GM19455 (cell line): ENCODE measurements around the gene MS4A6A.
"Not testable (repeated sequence)": the region's sequence is repeated elsewhere in the genome, so short reads cannot be mapped to it uniquely, and the experiment has no call there.

ENCODE experiments used
- ATAC-seq: cut with Tn5 transposase; IDR thresholded peaks from one replicate; pipeline ENCODE4 v1.9.1; 2021; ENCODE audit not compliant: unreplicated experiment

Gene MS4A6A

DNA sequence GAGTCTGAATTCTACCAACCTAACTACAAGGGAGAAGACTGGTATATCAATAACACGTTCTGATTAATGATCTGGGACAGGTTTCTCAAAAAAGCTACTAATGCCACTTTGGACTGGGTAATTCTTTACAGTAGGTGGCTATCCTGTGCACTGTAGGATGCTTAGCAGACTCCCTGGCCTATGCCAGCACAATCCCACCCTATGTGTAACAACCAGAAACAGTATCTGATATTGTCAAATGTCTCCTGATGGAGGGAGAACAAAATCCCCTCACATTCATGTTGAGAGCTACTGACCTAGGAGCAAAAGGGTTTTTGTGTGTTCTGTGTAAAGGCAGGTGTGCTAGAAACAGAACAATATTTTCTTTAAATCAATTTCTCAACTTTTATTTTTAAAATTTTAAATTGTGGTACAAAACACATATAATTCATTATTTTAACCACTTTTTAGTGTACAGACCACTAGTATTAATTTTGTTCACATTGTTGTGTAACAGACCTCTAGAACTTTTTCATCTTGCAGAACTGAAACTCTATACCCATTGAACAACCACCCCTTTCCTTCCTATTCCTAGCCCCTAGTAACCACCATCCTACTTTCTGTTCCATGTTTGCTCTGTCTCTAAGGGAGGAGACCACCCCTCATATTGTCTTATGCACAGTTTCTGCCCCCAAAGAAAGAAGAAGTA lies 2.1 kb upstream of the MS4A6A start:
- ATAC-seq = no peak

DNA sequence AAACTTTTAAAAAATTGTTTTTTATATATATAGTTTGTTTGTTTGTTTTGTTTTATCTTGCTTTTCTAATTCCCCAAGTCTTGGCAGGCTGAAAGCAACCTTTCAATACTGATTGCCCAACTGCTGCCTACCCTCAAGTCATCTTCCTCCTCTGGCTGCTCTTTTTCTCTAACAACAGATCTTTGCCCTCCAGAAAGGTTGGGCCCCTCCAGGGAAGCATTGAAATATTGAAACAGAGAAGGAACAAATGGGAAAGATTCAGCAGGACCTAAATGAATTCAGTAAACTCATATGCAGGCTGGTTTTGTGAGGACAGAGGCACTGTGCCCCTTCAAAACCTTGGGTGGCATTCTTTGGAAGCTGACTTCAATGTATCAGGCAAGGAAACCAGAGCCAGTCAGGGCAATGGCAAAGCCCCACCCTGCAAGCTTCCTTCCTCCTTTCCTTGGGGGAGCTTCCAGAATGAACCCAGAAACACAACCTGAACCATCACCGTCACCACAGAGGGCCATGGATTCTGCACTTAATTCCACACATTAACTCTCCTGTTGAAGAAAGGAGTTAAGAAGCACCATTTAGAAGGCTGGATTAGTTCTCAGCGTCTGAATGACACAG lies 815 bp upstream of the MS4A6A start:
- ATAC-seq = no peak

DNA sequence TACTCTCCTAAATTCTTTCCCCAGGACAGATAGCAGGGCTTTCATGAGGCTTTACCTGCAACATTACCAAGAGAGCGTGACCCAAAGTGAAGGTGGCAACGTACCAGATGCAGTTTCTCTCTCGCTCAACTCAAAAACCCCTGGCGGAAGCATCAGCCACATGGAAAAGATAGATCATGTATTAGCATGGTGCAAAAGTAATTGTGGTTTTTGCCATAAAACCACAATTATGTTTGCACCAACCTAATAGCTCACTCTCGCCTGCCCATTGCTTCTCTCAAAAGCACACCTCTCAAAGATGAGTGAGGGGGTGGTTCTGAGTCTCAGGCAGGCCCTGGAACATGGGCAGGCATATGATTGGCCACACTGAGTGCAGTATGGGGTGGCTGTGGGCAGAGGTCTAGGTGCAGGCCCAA lies 7.0 kb downstream of the MS4A6A start:
- no peak for ATAC-seq

DNA sequence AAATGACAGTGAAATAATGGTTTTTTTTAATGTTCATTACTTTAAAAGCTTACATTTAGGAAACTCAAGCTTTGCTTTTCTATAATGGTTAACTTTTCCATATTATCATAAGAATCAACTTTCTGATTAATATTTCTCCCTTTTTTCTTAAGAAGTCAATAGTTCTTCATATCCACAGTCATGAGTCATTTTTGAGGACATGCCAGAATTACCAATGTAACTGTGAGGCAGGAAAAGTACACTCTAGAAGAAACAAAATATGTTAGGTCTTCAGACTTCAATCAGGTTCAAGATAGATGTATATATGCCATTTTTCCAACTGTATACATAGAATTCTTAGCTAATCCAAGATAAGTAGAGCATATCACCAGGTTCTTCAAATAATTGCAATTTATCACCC lies 10.9 kb downstream of the MS4A6A start:
- ATAC-seq = no peak

DNA sequence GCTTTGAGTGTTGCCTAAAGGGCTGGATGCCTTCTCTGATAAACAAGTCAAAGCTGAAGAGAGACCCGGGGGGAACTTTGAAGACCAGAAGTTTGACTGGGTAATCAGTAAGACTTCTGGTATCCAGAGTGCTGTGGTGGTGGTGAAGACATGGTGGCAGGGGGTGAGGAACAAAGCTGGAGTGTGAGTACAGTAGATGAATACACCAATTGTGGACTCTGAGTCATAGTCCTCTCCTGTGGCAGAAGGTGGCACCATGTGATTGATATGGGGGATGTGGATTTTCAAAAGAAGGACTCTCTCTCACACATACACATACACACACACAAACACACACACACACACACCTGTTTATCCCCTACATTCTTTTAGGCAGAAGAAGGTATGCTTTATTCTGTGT lies 12.3 kb downstream of the MS4A6A start:
- ATAC-seq = no peak

DNA sequence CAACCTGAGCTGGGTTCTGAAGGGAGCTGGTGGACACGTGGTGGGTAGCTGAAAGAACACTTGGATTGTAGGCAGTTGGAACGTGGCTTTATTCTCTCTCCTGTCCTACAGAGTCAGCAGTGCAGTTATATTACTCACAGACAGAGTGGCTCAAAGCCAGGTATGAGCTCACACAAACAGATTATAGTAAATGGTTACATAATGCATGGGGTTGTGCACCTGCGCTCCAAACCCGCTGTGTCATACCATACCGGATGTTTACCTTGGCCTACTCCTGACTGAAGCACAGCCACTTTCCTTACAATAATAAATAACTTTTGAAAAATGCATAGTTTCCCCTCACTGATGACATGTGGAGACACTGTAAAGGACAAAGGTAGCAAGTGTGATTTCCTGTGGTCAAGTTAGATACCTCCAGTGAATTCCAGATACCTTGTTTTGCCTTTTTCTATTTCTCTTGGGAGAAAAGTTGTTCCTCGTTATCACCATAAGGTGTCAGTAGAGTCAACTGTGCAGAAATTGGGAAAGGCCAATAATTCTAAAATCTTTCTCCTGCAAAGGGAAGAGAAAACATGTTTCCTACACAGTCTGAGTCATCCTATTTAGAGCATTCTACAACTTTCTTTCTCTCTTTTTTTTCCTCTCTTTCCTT lies 13.5 kb downstream of the MS4A6A start:
- ATAC-seq = no peak

DNA sequence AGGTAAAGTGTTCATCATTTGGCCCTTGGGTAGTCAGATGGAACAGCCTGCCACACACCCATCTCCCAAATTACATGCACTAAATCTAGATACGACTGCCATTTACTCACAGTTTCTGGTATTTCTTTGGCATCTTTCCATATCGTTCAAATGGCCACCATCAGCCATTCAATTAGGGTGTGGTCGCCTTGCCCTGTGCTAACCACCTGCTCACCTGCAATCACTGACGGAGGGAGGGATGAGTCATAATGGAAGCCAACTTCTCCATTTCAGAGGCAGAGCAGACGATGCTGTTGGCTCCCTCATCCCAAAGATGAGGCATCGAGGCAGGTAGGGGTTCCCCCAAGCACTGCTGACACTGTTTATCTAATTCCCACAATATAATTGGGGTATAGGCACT lies 14.6 kb downstream of the MS4A6A start:
- ATAC-seq = no peak

DNA sequence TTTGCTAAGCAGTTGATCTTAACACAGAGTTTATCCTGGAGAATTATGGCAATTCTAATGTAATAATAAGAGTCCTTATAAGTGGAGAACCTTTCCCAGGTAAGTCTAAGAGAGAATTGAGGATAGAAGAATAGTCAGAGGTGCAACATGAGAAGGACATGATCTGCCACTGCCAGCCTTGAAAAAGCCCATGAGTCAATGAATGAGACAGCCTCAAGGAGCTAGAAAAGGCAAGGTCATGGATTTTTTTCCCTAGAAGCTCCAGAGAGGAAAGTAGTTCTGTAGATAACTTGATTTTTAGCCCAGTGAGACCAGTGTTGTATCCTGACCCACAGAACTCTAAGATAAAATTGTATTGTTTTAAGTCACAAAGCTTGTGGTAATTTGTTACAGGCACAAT lies 16.9 kb downstream of the MS4A6A start:
- ATAC-seq = no peak

DNA sequence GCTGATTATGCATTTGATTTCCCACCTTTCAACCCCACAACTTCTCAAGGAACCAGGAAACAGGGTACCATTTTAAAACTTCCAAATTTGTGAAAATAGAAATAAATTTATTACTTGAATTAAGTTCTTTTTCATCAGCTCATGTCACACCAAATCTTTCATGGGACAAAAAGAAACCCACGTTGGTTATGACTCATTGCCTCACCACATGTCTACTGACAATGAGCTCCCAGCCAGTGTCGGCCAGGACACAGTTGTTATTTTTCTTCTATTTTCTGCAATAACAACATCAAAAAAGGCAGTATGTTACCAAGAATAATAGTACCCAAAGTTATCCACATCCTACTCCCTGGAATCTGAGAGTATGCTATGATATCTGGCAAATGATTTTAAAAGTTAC lies 17.3 kb downstream of the MS4A6A start:
- ATAC-seq = no peak

DNA sequence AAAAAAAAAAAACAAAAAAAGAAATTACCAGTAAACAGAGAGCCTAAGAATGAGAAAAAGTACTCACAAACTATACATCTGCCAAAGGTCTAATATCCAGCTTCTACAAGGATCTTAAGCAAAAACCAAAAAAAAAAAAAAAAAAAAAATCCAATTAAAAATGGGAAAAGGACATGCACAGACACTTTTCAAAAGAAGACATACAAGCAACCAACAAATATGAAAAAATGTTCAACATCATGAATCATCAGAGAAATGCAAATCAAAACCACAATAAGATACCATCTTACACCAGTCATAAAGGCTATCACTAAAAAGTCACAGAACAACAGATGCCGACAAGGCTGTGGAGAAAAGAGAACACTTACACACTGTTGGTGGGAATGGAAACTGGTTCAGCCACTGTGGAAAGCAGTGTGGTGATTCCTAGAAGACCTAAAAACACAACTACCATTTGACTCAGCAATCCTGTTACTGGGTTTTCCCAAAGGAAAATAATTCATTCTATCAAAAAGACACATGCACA lies 18.3 kb downstream of the MS4A6A start:
- ATAC-seq = no peak

DNA sequence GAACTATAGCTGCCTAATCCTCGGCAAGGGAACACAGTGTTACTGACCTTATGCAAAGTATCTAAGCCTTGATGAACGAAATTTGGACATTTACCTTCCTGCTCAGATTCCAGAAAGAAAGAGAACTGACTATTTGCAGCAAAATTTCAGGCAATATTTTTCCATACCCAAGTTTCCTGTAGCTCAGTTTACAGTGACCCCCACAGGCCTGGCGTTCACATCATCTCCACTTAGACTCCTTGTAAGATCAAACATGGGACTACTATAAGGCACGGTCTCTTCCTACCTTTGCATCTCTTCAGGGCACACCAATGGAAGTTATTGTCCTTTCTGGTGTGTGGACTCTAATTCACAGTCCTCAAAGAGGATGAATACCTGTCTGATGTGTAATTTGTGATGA lies 21.1 kb downstream of the MS4A6A start:
- no peak for ATAC-seq

DNA sequence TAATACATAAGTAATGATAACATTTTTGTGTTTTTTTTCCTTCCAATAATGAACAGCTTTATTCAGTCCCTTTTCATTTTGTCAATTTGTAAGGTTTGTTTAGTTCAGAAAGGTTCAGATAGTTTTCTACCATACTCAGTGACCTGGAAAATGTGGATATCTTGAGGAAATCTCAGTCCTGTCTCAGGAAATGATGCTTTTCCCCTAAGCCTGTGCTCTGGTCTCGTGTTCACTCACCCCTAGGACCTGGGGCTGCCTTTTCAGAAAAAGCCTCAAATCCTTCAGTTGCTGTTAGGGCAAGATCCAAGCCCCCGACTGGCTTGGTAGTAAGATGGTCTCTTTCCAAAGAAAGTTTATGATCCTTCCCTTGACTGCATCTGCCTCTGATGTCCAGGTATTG lies 21.8 kb downstream of the MS4A6A start:
- ATAC-seq = no peak

DNA sequence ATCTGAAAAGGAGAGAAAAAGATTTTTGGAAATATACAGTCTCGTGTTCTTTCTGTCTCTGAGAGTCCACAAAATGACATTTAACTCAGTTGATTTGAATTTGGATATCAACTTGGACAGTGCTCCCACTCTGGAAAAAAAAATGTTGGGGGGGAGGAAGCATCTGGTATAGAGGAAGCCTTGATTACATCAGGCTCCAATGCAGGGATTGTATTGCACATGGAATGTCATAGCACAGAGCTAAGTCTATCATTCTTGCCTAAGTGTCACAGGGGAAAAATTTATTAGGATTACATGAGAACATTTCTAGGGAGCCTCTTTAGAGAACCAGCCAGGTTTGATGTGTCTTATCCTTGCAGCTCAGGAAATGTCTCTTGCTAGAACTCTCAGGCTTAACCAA lies 23.0 kb downstream of the MS4A6A start:
- no peak for ATAC-seq

DNA sequence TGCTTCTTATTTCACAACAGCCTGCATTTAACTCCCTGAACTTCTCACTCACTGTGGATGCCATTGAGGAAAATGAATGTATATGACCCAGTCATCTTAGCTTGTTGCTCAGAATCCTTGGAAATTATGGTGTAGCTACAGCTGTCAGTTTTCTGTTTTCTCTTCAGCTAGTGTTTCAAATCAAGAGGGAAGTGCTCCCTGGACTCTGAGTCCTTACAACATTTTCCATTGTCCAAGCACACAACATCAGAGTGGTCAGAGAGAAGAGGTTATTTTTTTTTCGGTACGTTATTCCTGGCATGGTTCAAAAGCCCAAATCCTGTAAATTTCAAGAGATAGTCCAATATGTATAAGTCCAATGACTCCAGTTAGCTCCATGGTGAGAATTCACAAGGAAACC lies 23.6 kb downstream of the MS4A6A start:
- ATAC-seq = no peak

DNA sequence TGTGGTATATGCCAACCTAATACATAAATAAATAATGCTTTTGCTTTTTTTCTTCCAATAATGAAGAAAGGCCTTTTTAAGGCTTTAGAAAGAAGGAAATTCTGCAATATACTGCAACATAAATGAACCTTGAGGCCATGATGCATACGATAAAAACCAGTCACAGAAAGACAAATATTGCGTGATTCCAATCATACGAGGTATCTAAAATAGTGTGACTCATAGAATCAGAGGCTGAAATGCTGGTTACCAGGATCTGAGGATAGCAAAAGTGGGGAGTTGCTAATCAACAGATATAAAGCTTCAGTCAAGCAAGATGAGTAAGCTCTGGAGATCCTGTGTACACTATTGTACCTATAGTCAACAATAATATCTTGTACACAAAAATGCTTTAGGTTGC lies 24.2 kb downstream of the MS4A6A start:
- ATAC-seq = no peak

DNA sequence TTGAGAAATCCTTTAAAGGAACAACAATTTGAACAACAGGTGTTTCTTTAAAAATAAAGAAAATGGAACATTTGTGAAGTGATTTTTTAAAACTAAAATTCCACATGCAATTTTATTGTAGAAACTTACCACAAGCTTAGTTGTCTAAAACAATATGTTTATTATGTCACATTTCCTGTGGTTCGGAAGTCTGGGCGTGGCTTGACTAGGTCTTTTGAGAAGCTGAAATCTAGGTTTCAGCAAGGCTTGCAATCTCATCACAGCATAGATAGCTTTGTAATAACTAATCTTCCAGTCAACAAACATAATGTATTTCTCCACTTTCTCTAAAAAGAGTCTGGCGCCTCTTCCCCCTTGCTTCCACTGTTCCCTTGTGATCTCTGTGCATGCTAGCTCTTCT lies 27.0 kb downstream of the MS4A6A start:
- ATAC-seq = no peak

DNA sequence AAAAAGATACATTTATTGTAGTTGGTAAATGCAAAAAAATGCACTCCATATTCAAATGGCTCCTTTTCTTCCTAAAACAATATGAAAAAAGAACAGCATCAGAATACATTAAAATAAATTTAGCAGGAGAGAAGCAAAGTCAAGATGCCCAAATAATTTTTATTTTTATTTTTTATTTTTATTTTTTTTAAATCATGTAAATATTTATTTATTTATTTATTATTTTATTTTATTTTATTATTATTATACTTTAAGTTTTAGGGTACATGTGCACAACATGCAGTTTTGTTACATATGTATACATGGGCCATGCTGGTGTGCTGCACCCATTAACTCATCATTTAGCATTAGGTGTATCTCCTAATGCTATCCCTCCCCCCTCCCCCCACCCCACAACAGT lies 30.2 kb downstream of the MS4A6A start:
- ATAC-seq = not testable (repeated sequence)

DNA sequence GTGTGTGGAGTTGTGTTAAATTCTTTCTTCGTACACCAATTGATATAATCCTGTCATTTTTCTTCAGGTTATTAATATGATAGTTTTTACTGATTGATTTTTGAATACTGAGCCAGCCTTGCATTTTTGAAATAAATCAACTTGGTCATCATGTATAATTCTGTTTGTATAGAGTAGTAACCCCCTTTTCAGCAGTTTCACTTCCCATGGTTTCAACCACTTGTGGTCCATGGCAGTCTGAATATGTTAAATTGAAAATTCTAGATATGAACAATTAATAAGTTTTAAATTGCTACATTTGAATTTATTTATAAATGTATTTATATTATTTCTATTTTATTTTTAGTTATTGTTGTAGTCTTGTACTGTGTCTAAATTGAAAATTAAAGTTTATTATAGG lies 32.6 kb downstream of the MS4A6A start:
- ATAC-seq = no peak

DNA sequence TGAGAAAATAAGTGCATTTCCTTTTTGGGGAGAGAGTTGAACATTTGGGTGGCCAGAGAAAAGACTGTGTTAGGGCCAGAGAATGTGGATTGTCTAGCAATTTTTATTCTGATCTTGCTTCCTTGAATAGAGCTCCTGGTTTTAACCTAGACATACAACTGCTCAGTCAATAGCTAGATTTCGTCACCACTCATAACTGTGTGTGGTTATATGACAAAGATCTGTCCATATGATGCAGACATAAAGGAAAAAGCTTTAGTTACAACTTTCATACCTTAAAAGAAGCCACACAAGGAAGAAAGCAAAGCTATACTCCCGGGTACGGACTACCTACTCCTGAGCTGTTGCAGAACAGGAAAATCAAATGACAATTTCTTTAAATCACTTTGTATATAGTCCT lies 37.2 kb downstream of the MS4A6A start:
- no peak for ATAC-seq

DNA sequence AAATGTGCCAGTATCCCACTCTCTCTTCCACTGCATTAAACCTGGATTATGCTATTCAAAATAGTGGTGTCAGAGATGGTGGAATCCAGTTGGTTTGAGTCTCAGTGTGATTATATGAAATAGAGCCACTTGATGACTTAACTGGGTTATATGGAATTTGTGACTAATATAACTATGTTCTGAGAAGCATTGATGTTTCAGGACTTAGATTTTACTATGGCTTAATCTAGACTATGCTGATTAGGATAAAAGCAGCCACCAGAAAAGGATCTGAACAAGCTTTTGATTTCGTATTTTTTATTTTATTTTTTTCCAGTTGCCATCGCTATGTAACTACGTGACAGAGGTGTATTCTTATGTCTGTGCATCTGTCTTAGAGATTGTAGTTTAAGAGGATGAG lies 39.1 kb downstream of the MS4A6A start:
- ATAC-seq = no peak

DNA sequence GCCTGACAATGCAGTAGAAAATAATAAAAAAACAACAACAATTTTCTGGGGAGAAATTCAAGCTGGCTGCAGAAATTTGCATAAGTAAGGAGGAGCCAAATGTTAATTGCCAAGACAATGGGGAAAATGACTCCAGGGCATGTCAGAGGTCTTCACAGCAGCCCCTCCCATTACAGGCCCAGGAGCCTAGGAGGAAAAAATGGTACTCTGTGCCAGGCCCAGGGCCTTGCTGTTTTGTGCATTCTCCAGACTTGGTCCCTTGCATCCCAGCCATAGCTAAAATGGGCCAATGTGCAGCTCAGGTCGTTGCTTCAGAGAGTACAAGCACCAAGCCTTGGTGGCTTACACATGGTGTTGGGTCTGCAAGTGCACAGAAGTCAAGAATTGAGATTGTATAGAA lies 49.0 kb downstream of the MS4A6A start:
- ATAC-seq = no peak

DNA sequence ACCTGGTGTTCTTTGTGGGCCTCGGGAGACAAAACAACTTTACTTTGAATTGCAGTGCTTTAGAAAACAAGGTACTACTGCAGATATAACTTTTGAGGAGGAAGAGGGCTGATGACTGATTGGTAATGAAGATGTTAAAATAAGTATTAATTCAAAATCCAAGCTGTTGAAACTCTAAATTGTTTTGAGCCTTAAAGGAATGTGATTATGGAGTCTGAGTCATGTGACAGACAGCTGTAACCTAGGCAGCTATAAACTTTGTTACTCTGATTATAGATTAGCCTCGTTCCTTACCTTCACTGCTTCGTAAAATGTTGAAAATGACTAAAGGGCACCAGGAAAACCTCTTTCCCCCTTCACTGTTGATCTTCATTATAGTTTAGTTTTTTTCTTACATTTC lies 51.0 kb downstream of the MS4A6A start:
- ATAC-seq = no peak
